SU-DHL-6 (cell line): ENCODE data around the gene TPRA1.

Experiments used
- H2AFZ ChIP-seq: fragments of 200-600 bp; sonication (generic); 2 replicates; pipeline ENCODE4 v1.6.1; 2014; ENCODE audit warnings: low read depth, mild to moderate bottlenecking, moderate library complexity, mixed read lengths, antibody characterized with exemption, low read length; ENCODE audit not compliant: severe bottlenecking
- H3F3A ChIP-seq: fragments of 200-600 bp; shearing (Covaris generic); 2 replicates; pipeline ENCODE4 v1.6.0; 2016; ENCODE audit warnings: antibody characterized with exemption, mild to moderate bottlenecking; ENCODE audit not compliant: insufficient read depth
- H3K27ac ChIP-seq: fragments of 200-600 bp; sonication (generic); 2 replicates; pipeline ENCODE4 v1.5.1; 2016; ENCODE audit warnings: low read depth, mild to moderate bottlenecking, low read length, moderate library complexity, mixed read lengths
- H3K27me3 ChIP-seq: fragments of 200-600 bp; sonication (generic), shearing (Covaris generic); 2 replicates; pipeline ENCODE4 v1.6.0; 2014; ENCODE audit warnings: mild to moderate bottlenecking, low read length
- H3K36me3 ChIP-seq: fragments of 200-600 bp; sonication (generic); 2 replicates; pipeline ENCODE4 v1.6.1; 2014; ENCODE audit warnings: mild to moderate bottlenecking, low read length, mixed read lengths
- H3K4me2 ChIP-seq: fragments of 300-600, 200-600 bp; shearing (Covaris generic), sonication (generic); 2 replicates; pipeline ENCODE4 v1.6.0; 2014; ENCODE audit warnings: low read length, low read depth, mild to moderate bottlenecking; ENCODE audit not compliant: poor library complexity, severe bottlenecking
- H3K4me3 ChIP-seq: fragments of 200-600 bp; sonication (generic); 2 replicates; pipeline ENCODE4 v1.5.1; 2014; ENCODE audit warnings: antibody characterized with exemption, low read length, mild to moderate bottlenecking, mixed read lengths; ENCODE audit not compliant: insufficient read depth, poor library complexity, severe bottlenecking
- H3K79me2 ChIP-seq: fragments of 200-600 bp; sonication (generic); 2 replicates; pipeline ENCODE4 v1.6.1; 2014; ENCODE audit warnings: mild to moderate bottlenecking, low read length, moderate library complexity; ENCODE audit not compliant: insufficient read depth
- H3K9ac ChIP-seq: fragments of 200-600 bp; sonication (generic); 2 replicates; pipeline ENCODE4 v1.7.0; 2014; ENCODE audit warnings: mild to moderate bottlenecking, low read length
- H3K9me2 ChIP-seq: fragments of 200-600 bp; sonication (generic); replicated peaks from 2 replicates; pipeline ENCODE4 v1.6.1; 2014; ENCODE audit warnings: low read length; ENCODE audit not compliant: insufficient read depth
- H3K9me3 ChIP-seq: fragments of 200-600 bp; sonication (generic); 2 replicates; pipeline ENCODE4 v1.6.1; 2014; ENCODE audit warnings: low read length, mixed read lengths; ENCODE audit not compliant: insufficient read depth
- H4K20me1 ChIP-seq: fragments of 200-600 bp; sonication (generic); 2 replicates; pipeline ENCODE4 v1.6.1; 2014; ENCODE audit warnings: low read depth, mild to moderate bottlenecking, antibody characterized with exemption, low read length, moderate library complexity, mixed read lengths
- EZH2phosphoT487 ChIP-seq: fragments of 200-600 bp; sonication (generic), shearing (Covaris generic); conservative IDR thresholded peaks from 2 replicates; pipeline ENCODE4 v1.6.1; 2018; ENCODE audit warnings: mild to moderate bottlenecking, antibody characterized with exemption, low read length, moderate library complexity, mixed read lengths
- TF ChIP-seq, protein P1 (sequence below): fragments of 200-600 bp; sonication (generic); IDR thresholded peaks from one replicate; pipeline ENCODE4 v1.5.1; 2017; ENCODE audit warnings: antibody characterized with exemption, mild to moderate bottlenecking, low read length, moderate library complexity; ENCODE audit not compliant: insufficient read depth, poor library complexity, severe bottlenecking

TPRA1 gene

DNA sequence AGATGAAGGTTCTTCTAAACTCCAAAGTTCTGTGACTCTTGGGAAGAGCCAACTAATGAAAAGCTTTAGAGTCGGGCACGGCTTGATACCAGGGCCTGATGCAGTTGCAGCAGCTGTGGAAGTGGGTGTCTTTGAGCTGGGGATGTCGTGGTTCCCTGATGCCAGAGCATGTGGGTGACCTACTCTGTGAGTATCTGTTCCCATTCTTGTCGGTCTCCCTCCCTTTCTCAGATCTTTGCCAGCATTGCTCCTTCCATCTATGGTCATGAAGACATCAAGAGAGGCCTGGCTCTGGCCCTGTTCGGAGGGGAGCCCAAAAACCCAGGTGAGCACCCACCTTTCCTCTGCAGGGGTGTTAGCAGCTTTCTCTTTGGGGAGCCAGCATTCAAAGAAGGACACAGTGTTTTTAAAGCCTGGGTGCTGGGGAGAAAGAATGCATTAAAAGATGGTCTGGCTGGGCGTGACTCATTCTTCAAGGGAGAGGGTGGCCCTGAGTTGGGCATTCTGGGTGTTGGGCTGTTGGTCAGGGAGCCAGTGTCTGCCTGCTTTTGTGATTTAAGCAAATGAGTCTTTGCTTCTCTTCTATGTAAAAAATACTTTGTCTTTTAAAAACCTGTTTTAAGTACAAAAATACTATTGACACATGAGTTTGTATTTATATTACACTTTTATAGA lies 25.2 kb upstream of the TPRA1 start:
- no peaks in the 10 kb centered on the region; the same call in 1 of the 2 replicates for H4K20me1 ChIP-seq
- no peak overlapping the region for H2AFZ ChIP-seq
- no peaks in the 10 kb centered on the region for H3K27me3 ChIP-seq
- peaks cover 4% of the 10 kb centered on the region; the same call in 1 of the 2 replicates for H3K79me2 ChIP-seq
- H3K27ac ChIP-seq = no peak overlapping the region
- no peak overlapping the region for H3K9ac ChIP-seq
- no peaks in the 10 kb centered on the region for H3K9me2 ChIP-seq
- no peak overlapping the region for H3K4me3 ChIP-seq
- no peak overlapping the region for H3K4me2 ChIP-seq
- H3K36me3 ChIP-seq = peaks cover 28% of the 10 kb centered on the region
- H3K9me3 ChIP-seq = no peaks in the 10 kb centered on the region
- no peaks in the 10 kb centered on the region for H3F3A ChIP-seq
- no peak for TF ChIP-seq EZH2phosphoT487
- TF ChIP-seq, protein P1, sequence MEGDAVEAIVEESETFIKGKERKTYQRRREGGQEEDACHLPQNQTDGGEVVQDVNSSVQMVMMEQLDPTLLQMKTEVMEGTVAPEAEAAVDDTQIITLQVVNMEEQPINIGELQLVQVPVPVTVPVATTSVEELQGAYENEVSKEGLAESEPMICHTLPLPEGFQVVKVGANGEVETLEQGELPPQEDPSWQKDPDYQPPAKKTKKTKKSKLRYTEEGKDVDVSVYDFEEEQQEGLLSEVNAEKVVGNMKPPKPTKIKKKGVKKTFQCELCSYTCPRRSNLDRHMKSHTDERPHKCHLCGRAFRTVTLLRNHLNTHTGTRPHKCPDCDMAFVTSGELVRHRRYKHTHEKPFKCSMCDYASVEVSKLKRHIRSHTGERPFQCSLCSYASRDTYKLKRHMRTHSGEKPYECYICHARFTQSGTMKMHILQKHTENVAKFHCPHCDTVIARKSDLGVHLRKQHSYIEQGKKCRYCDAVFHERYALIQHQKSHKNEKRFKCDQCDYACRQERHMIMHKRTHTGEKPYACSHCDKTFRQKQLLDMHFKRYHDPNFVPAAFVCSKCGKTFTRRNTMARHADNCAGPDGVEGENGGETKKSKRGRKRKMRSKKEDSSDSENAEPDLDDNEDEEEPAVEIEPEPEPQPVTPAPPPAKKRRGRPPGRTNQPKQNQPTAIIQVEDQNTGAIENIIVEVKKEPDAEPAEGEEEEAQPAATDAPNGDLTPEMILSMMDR = no peak

GRCh38 chr3:127614928-127615589 lies 24.5 kb upstream of the TPRA1 start:
- H3K9me2 ChIP-seq = no peaks in the 10 kb centered on the region
- H3K4me3 ChIP-seq = no peak overlapping the region
- H3K9me3 ChIP-seq = no peaks in the 10 kb centered on the region
- no peaks in the 10 kb centered on the region for H3K27me3 ChIP-seq
- TF ChIP-seq EZH2phosphoT487 = no peak
- TF ChIP-seq, protein P1 = no peak
- H4K20me1 ChIP-seq = peaks cover 3% of the 10 kb centered on the region; the same call in 1 of the 2 replicates
- no peaks in the 10 kb centered on the region for H3F3A ChIP-seq
- peaks cover 4% of the 10 kb centered on the region; the same call in 1 of the 2 replicates for H3K79me2 ChIP-seq
- no peak overlapping the region for H3K27ac ChIP-seq
- H3K9ac ChIP-seq = no peak overlapping the region
- H3K4me2 ChIP-seq = no peak overlapping the region
- no peak overlapping the region for H2AFZ ChIP-seq
- H3K36me3 ChIP-seq = peaks cover 28% of the 10 kb centered on the region

GRCh38 chr3:127613406-127613805 lies 22.9 kb upstream of the TPRA1 start:
- Histone ChIP-seq H2AFZ (no peak overlapping the region), H3K9me2 (no peaks in the 10 kb centered on the region), H3K79me2 (peaks cover 8% of the 10 kb centered on the region; the same call in 1 of the 2 replicates), H3K9ac (no peak overlapping the region), H3K4me2 (no peak overlapping the region), H3F3A (no peaks in the 10 kb centered on the region), H3K36me3 (peaks cover 28% of the 10 kb centered on the region), H3K27ac (no peak overlapping the region), H3K4me3 (no peak overlapping the region), H3K27me3 (no peaks in the 10 kb centered on the region), H3K9me3 (no peaks in the 10 kb centered on the region), H4K20me1 (peaks cover 3% of the 10 kb centered on the region; the same call in 1 of the 2 replicates)
- TF ChIP-seq, protein P1 = no peak
- no peak for TF ChIP-seq EZH2phosphoT487
